ENCODE results near the gene SLC35G1.

The SLC35G1 gene

GRCh38 chr10:93947524-93947923 is 53.7 kb downstream of the SLC35G1 start:
- DNase-seq (ENCODE audit: insufficient read length, low spot score) (no peak), FAIRE-seq (no peak)

- FAIRE-seq (no peak), DNase-seq (ENCODE audit: insufficient read length, low spot score) (no peak)
Measured at GRCh38 chr10:93951905-93952304, 58.1 kb downstream of the SLC35G1 start.
